Left lung (tissue), 10 donors: ENCODE data around the gene ZNF677. TPM values are rescaled to one million over a fixed set of nuclear protein-coding genes. Genes with fewer than 3 reads are reported as not detected.
"Not testable (repeated sequence)": the region's sequence is repeated elsewhere in the genome, so short reads cannot be mapped to it uniquely, and the experiment has no call there.

Experiments
- ATAC-seq: fragments of 200-7000 bp; cut with Tn5 transposase; one replicate; pipeline ENCODE4 v1.9.1; 2020; ENCODE audit warnings: moderate library complexity
- DNase-seq, 4 donors: peaks; one replicate each; pipeline ENCODE4 v3.0.0-alpha.2; 2013 to 2020
- H3K27ac ChIP-seq, 2 donors: fragments of 200-600 bp; sonication (generic) in 1 of 2; one replicate each; pipeline versions ENCODE4 v1.5.0 to v1.8.0; 2020 to 2021
- H3K27me3 ChIP-seq, 2 donors: fragments of 200-600 bp; sonication (generic) in 1 of 2; one replicate each; pipeline versions ENCODE4 v1.5.0 to v1.8.0; 2020 to 2021
- H3K36me3 ChIP-seq, 2 donors: fragments of 200-600 bp; sonication (generic) in 1 of 2; one replicate each; pipeline versions ENCODE4 v1.5.0 to v1.8.0; 2020 to 2021
- H3K4me1 ChIP-seq, 2 donors: fragments of 200-600 bp; one replicate each; pipeline ENCODE4 v1.8.0; 2021
- H3K4me3 ChIP-seq, 2 donors: fragments of 200-600 bp; sonication (generic) in 1 of 2; one replicate each; pipeline versions ENCODE4 v1.5.0 to v1.8.0; 2020 to 2021; ENCODE audit warnings: mild to moderate bottlenecking in 1 of 2
- H3K9me3 ChIP-seq, 2 donors: fragments of 200-600 bp; sonication (generic) in 1 of 2; one replicate each; pipeline versions ENCODE4 v1.5.0 to v1.8.0; 2020 to 2021
- intact Hi-C, 2 donors: fragments of 100-400 bp; cut with DNase I; formaldehyde crosslinking; loops; one replicate each; pipeline versions ENCODE4 v1.11.2 to v1.14.2; 2022
- polyA plus RNA-seq, 6 donors: library from polyadenylated mRNA; unstranded; fragments of 120-200 nt; gene quantifications; one replicate each; pipeline ENCODE4 v1.2.1, GENCODE V29; 2013; ENCODE audit not compliant: insufficient read length in 6 of 6
- total RNA-seq, 2 donors: library from RNA; stranded (reverse); fragmentation: NEBNext Ultra II Directional; extraction: Animal tissue kit (Norgen Biotek cat#: 25700); gene quantifications; one replicate each; pipeline ENCODE4 v1.2.1, GENCODE V29; 2021
- TF ChIP-seq, protein P1 (sequence below), 2 donors: fragments of 200-600 bp; sonication (generic) in 1 of 2; IDR thresholded peaks; one replicate each; pipeline versions ENCODE4 v1.5.0 to v1.8.0; 2021; ENCODE audit warnings: antibody characterized with exemption in 2 of 2
- donor health status: DM: no; HTN: yes; CAD: no.
- donor health status: DM: no; HTN: no; CAD: no.

The ZNF677 gene
- total and polyA plus RNA-seq, 8 donors: 13.8 to 58.3 (median 53.2) TPM

DNA sequence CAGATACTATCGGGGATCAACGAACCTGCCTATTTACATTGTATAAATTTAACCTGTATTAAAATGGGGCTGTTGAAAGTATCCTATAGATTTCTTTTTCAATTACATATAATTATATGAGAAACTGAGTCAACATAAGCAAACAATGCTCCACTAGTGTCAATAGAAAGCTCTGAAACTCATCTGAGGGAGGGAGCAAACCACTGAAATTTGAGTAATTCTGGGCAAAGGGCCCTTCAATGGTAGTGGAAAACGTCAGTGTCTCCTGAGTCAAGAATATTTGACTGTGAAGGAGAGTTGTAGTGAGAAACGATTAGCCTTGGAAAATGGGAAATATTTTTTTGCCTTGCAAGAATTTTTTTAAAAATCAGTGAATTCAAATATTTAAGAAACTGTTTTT is 30.4 kb upstream of the ZNF677 start:
- no peak overlapping the region for H3K4me3 ChIP-seq
- H3K4me1 ChIP-seq: no peaks in the 10 kb centered on the region
- intact Hi-C loops: no loop called here
- TF ChIP-seq, protein P1, sequence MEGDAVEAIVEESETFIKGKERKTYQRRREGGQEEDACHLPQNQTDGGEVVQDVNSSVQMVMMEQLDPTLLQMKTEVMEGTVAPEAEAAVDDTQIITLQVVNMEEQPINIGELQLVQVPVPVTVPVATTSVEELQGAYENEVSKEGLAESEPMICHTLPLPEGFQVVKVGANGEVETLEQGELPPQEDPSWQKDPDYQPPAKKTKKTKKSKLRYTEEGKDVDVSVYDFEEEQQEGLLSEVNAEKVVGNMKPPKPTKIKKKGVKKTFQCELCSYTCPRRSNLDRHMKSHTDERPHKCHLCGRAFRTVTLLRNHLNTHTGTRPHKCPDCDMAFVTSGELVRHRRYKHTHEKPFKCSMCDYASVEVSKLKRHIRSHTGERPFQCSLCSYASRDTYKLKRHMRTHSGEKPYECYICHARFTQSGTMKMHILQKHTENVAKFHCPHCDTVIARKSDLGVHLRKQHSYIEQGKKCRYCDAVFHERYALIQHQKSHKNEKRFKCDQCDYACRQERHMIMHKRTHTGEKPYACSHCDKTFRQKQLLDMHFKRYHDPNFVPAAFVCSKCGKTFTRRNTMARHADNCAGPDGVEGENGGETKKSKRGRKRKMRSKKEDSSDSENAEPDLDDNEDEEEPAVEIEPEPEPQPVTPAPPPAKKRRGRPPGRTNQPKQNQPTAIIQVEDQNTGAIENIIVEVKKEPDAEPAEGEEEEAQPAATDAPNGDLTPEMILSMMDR (IDR thresholded peaks at IDR 0.05): no peak
- DNase-seq (no peak), ATAC-seq (no peak)
- H3K9me3 ChIP-seq: peaks cover 0 to 45% of the 10 kb centered on the region in 2 donors
- H3K27me3 ChIP-seq: peaks cover 0 to 7% of the 10 kb centered on the region in 2 donors
- no peaks in the 10 kb centered on the region for H3K36me3 ChIP-seq
- H3K27ac ChIP-seq: no peak overlapping the region

DNA sequence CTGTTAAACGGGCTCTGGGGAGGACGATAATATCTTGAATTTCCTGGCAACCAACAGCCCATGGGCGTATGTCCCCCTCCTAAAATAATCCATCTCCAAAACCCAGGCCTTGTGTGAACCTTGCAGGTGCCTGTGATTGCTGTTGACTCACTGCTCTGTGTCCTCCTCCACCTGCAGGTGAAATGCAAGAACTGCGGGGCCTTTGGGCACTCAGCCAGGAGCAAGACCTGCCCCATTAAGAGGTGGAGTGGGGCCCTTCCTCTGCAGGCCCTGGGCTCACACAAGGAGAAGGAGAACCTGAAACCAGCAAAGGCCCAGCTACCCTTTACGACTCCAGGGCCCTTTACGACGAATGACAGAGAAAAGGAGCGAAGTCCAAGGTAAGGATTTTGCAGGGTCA is 27.3 kb upstream of the ZNF677 start:
- H3K9me3 ChIP-seq: peaks cover 0 to 32% of the 10 kb centered on the region in 2 donors
- H3K27ac ChIP-seq, H3K36me3 ChIP-seq, intact Hi-C loops, H3K4me3 ChIP-seq, ATAC-seq, H3K4me1 ChIP-seq, H3K27me3 ChIP-seq: not testable (repeated sequence)
- peak in 1 of 4 donors; percentile 14 for DNase-seq

DNA sequence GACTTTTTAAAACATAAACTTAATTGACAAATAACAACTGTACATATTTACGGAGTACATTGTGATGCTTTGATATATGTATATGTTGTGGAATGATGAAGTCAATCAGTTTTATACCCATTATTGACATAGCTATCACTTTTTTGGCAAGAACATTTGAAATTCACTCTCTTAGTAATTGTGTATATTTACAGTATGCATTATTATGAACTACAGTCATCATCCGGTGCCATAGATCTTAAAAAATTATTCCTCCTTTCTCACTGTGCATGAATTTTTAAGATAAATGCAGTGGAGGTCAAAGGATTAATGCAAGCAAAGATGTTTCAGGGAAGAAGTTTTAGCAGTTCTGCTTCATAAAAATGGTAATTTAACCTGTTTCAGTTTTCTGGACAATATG is 20.8 kb upstream of the ZNF677 start:
- TF ChIP-seq, protein P1 (IDR thresholded peaks at IDR 0.05): no peak
- no peaks in the 10 kb centered on the region for H3K36me3 ChIP-seq
- ATAC-seq: no peak
- H3K27me3 ChIP-seq: peaks cover 0 to 6% of the 10 kb centered on the region in 2 donors
- peaks cover 0 to 33% of the 10 kb centered on the region in 2 donors for H3K9me3 ChIP-seq
- H3K4me1 ChIP-seq: no peaks in the 10 kb centered on the region
- H3K27ac ChIP-seq: no peak overlapping the region
- no peak for DNase-seq
- H3K4me3 ChIP-seq: no peak overlapping the region
- intact Hi-C loops: no loop called here

DNA sequence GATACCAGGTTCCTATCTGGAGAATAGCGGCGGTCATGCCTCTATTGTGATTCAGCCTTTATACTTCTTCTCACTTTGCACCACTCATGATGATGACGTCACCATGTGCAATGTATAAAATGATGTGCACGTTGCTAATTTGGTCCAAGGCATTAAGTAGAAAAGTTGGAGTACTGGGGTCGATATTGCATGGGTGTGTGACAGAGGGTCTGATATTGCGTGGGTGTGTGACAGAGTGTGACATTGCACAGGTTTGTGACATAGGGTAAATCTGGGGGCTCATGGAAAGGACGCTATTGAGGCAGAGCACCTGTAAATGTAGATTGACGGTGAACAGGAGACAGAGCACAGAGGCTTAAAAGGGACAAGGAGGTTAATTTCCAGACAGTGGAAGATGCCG is 17.4 kb upstream of the ZNF677 start:
- TF ChIP-seq, protein P1 (IDR thresholded peaks at IDR 0.05): no peak
- no peak overlapping the region for H3K27ac ChIP-seq
- no peaks in the 10 kb centered on the region for H3K4me1 ChIP-seq
- no peaks in the 10 kb centered on the region for H3K27me3 ChIP-seq
- ATAC-seq (no peak), DNase-seq (no peak)
- H3K9me3 ChIP-seq: peaks cover 0 to 25% of the 10 kb centered on the region in 2 donors
- H3K36me3 ChIP-seq: no peaks in the 10 kb centered on the region
- intact Hi-C loops: no loop called here
- H3K4me3 ChIP-seq: no peak overlapping the region

DNA sequence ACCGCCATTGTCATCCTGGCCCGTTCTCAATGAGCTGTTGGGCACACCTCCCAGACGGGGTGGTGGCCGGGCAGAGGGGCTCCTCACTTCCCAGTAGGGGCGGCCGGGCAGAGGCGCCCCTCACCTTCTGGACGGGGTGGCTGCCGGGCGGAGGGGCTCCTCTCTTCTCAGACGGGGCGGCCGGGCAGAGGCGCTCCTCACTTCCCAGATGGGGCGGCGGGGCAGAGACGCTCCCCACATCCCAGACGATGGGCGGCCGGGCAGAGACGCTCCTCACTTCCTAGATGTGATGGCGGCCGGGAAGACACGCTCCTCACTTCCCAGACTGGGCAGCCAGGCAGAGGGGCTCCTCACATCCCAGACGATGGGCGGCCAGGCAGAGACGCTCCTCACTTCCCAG is 15.2 kb upstream of the ZNF677 start:
- ATAC-seq, H3K4me1 ChIP-seq, H3K27ac ChIP-seq, H3K4me3 ChIP-seq, H3K27me3 ChIP-seq, H3K36me3 ChIP-seq, DNase-seq, intact Hi-C loops: not testable (repeated sequence)
- peaks cover 0 to 32% of the 10 kb centered on the region in 2 donors for H3K9me3 ChIP-seq

DNA sequence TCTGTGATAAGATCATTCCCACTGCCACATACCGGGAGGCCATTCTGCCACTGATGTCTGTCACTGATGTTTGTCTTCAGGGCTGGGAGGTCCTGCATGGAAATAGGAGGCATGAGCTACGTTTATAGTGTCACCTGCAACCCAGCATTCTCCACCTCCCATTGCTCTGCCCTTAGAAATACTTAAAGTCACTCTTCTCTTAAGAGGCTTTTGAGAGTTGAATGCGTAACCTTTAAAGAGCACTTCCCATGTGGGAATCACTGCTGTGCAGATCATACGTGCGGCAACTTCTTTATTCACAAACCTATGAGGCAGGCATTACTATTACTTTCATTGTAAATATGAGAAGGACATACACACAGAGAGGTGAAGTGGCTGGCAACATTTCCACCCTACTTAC is 12.9 kb upstream of the ZNF677 start, which contains the start of gene VN1R4:
TSS of gene VN1R4 (minus strand) at position 101 of the 400 bp plus-strand sequence. CDS start at position 43, 58 bp downstream.
- H3K36me3 ChIP-seq, H3K27ac ChIP-seq, H3K27me3 ChIP-seq, intact Hi-C loops, DNase-seq, ATAC-seq, H3K4me3 ChIP-seq, H3K4me1 ChIP-seq: not testable (repeated sequence)
- H3K9me3 ChIP-seq: peaks cover 0 to 28% of the 10 kb centered on the region in 2 donors

DNA sequence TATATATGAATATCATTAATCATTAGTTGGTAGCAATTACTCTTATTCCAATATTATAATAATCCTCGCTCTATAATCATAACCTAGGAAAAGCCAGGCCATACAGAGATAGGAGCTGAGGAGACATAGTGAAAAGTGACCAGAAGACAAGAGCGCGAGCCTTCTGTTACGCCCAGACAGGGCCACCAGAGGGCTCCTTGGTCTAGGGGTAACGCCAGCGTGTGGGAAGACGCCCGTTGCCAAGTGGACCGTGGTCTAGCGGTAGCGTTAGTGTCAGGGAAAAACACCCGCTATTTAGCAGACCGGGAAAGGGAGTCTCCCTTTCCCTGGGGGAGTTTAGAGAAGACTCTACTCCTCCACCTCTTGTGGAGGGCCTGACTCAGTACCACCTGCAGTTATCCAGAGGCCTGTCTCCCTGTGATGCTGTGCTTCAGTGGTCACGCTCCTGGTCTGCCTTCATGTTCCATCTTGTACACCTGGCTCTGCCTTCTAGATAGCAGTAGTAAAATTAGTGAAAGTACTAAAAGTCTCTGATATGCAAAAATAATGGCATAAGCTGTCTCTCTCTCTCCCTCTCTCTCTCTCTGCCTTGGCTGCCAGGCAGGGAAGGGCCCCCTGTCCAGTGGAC is 3.2 kb upstream of the ZNF677 start, which contains the start of gene VN1R2:
TSS of gene VN1R2 (plus strand) at position 578 of the 628 bp plus-strand sequence. CDS start 84 bp downstream, outside the sequence.
- intact Hi-C loops, H3K27me3 ChIP-seq, H3K4me3 ChIP-seq, ATAC-seq, H3K27ac ChIP-seq, DNase-seq, H3K4me1 ChIP-seq, H3K36me3 ChIP-seq: not testable (repeated sequence)
- peaks cover 0 to 72% of the 10 kb centered on the region in 2 donors for H3K9me3 ChIP-seq
